Astrocyte (in vitro differentiated cells and primary cell): ENCODE data around the gene TAF5L. TPM values are rescaled to one million over a fixed set of nuclear protein-coding genes. Genes with fewer than 3 reads are reported as not detected.

Source experiments
- DNase-seq: peaks from one replicate; pipeline ENCODE4 v3.0.0-alpha.2; 2010; ENCODE audit warnings: low read depth
- FAIRE-seq: peaks from 2 replicates; lab custom pipeline; 2011; peaks lifted over from hg19 to GRCh38; lab: Jason Lieb, UNC
- H2AFZ ChIP-seq: 2 replicates; pipeline ENCODE4 v1.6.0; 2012; ENCODE audit warnings: low read depth, low read length, inconsistent platforms
- H3K27ac ChIP-seq: 2 replicates; pipeline ENCODE4 v1.5.1; 2011; ENCODE audit warnings: low read depth, low read length, inconsistent platforms
- H3K27me3 ChIP-seq: 2 replicates; pipeline ENCODE4 v1.6.0; 2011; ENCODE audit warnings: low read length, inconsistent platforms; ENCODE audit not compliant: insufficient read depth
- H3K36me3 ChIP-seq: 2 replicates; pipeline ENCODE4 v1.5.1; 2011; ENCODE audit warnings: low read length, inconsistent platforms; ENCODE audit not compliant: insufficient read depth
- H3K4me1 ChIP-seq: 2 replicates; pipeline ENCODE4 v1.5.1; 2011; ENCODE audit warnings: low read length, inconsistent platforms; ENCODE audit not compliant: insufficient read depth
- H3K4me2 ChIP-seq: 2 replicates; pipeline ENCODE4 v1.6.0; 2012; ENCODE audit warnings: low read length, inconsistent platforms
- H3K4me3 ChIP-seq: 2 replicates; pipeline ENCODE4 v1.5.1; 2011; ENCODE audit warnings: low read depth, mild to moderate bottlenecking, low read length, inconsistent platforms; ENCODE audit not compliant: insufficient read depth
- H3K79me2 ChIP-seq: 2 replicates; pipeline ENCODE4 v1.6.0; 2012; ENCODE audit warnings: mild to moderate bottlenecking, low read length, inconsistent platforms; ENCODE audit not compliant: insufficient read depth
- H3K9ac ChIP-seq: 2 replicates; pipeline ENCODE4 v1.6.0; 2012; ENCODE audit warnings: mild to moderate bottlenecking, low read length, inconsistent platforms
- H3K9me3 ChIP-seq: 2 replicates; pipeline ENCODE4 v1.5.1; 2012; ENCODE audit warnings: low read depth, mild to moderate bottlenecking, low read length, inconsistent platforms; ENCODE audit not compliant: insufficient read depth
- H4K20me1 ChIP-seq: 2 replicates; pipeline ENCODE4 v1.6.0; 2012; ENCODE audit warnings: low read length, inconsistent platforms; ENCODE audit not compliant: insufficient read depth
- H3K27ac Mint-ChIP-seq: one replicate; pipeline ENCODE4 v1.8.0; 2021; ENCODE audit warnings: mild to moderate bottlenecking, mixed read lengths; ENCODE audit not compliant: unreplicated experiment
- H3K27me3 Mint-ChIP-seq: one replicate; pipeline ENCODE4 v1.8.0; 2021; ENCODE audit warnings: low read depth, mixed read lengths; ENCODE audit not compliant: unreplicated experiment
- H3K36me3 Mint-ChIP-seq: one replicate; pipeline ENCODE4 v1.8.0; 2021; ENCODE audit warnings: low read depth, mixed read lengths; ENCODE audit not compliant: unreplicated experiment
- H3K4me1 Mint-ChIP-seq: one replicate; pipeline ENCODE4 v1.8.0; 2021; ENCODE audit warnings: low read depth, mixed read lengths; ENCODE audit not compliant: unreplicated experiment
- H3K4me3 Mint-ChIP-seq: one replicate; pipeline ENCODE4 v1.8.0; 2021; ENCODE audit warnings: mild to moderate bottlenecking, moderate library complexity, mixed read lengths; ENCODE audit not compliant: unreplicated experiment
- H3K9me3 Mint-ChIP-seq: one replicate; pipeline ENCODE4 v1.8.0; 2021; ENCODE audit warnings: mild to moderate bottlenecking, mixed read lengths; ENCODE audit not compliant: unreplicated experiment
- CTCF ChIP-seq: IDR thresholded peaks from 2 replicates; pipeline ENCODE4 v1.5.1; 2011; ENCODE audit warnings: low read depth, mild to moderate bottlenecking, inconsistent platforms, low read length, moderate library complexity; ENCODE audit not compliant: insufficient read depth
- EZH2 ChIP-seq: IDR thresholded peaks from 2 replicates; pipeline ENCODE4 v1.6.1; 2012; ENCODE audit warnings: mild to moderate bottlenecking, low read length, inconsistent platforms; ENCODE audit not compliant: insufficient read depth
- total RNA-seq: library from RNA; stranded (reverse); gene quantifications from 2 replicates; pipeline ENCODE4 v1.2.1, GENCODE V29; 2021

TAF5L gene
- total RNA-seq, 1 donor from 2014 or later, result 23.5 TPM

- Histone ChIP-seq H3K27ac (no peak overlapping the region), H3K4me2 (no peak overlapping the region), H3K79me2 (no peaks in the 10 kb centered on the region), H3K4me1 (peaks cover 7% of the 10 kb centered on the region), H3K9ac (no peak overlapping the region), H3K9me3 (no peaks in the 10 kb centered on the region), H3K36me3 (no peaks in the 10 kb centered on the region), H3K27me3 (peaks cover 5% of the 10 kb centered on the region), H2AFZ (no peak overlapping the region), H3K4me3 (no peak overlapping the region), H4K20me1 (no peaks in the 10 kb centered on the region)
- peaks cover 9% of the 10 kb centered on the region for H3K4me1 Mint-ChIP-seq
- no peak overlapping the region for H3K27ac Mint-ChIP-seq
- FAIRE-seq (no peak), DNase-seq (no peak)
- H3K27me3 Mint-ChIP-seq, result no peaks in the 10 kb centered on the region
- peaks cover 3% of the 10 kb centered on the region for H3K9me3 Mint-ChIP-seq
- TF ChIP-seq EZH2, result no peak
- TF ChIP-seq CTCF, result no peak
- no peak overlapping the region for H3K4me3 Mint-ChIP-seq
- H3K36me3 Mint-ChIP-seq, result no peaks in the 10 kb centered on the region
Observed at GRCh38 chr1:229574679-229575442, 51.1 kb downstream of the TAF5L start.

- Histone ChIP-seq H3K4me2 (no peak overlapping the region), H4K20me1 (no peaks in the 10 kb centered on the region), H3K36me3 (no peaks in the 10 kb centered on the region), H3K79me2 (no peaks in the 10 kb centered on the region), H3K27me3 (peaks cover 2% of the 10 kb centered on the region), H3K9ac (no peak overlapping the region), H3K4me3 (no peak overlapping the region), H2AFZ (no peak overlapping the region), H3K27ac (no peak overlapping the region), H3K4me1 (no peaks in the 10 kb centered on the region), H3K9me3 (no peaks in the 10 kb centered on the region)
- TF ChIP-seq CTCF, result no peak
- no peak for TF ChIP-seq EZH2
- peaks cover 3% of the 10 kb centered on the region for H3K9me3 Mint-ChIP-seq
- H3K27me3 Mint-ChIP-seq, result no peaks in the 10 kb centered on the region
- no peak overlapping the region for H3K27ac Mint-ChIP-seq
- no peak for FAIRE-seq
- no peaks in the 10 kb centered on the region for H3K36me3 Mint-ChIP-seq
- H3K4me1 Mint-ChIP-seq, result no peaks in the 10 kb centered on the region
- H3K4me3 Mint-ChIP-seq, result no peak overlapping the region
- no peak for DNase-seq
Observed at GRCh38 chr1:229572286-229572685, 53.6 kb downstream of the TAF5L start.

GRCh38 chr1:229570891-229571516, 54.9 kb downstream of the TAF5L start:
- no peak for TF ChIP-seq CTCF
- TF ChIP-seq EZH2, result no peak
- FAIRE-seq, result no peak
- Histone ChIP-seq H3K4me1 (no peaks in the 10 kb centered on the region), H3K36me3 (no peaks in the 10 kb centered on the region), H3K9ac (no peak overlapping the region), H3K9me3 (no peaks in the 10 kb centered on the region), H4K20me1 (no peaks in the 10 kb centered on the region), H3K4me2 (no peak overlapping the region), H3K4me3 (no peak overlapping the region), H3K27me3 (peaks cover 2% of the 10 kb centered on the region), H3K27ac (no peak overlapping the region), H3K79me2 (no peaks in the 10 kb centered on the region), H2AFZ (no peak overlapping the region)
- Mint-ChIP-seq H3K4me3 (no peak overlapping the region), H3K36me3 (no peaks in the 10 kb centered on the region), H3K9me3 (peaks cover 3% of the 10 kb centered on the region), H3K4me1 (no peaks in the 10 kb centered on the region), H3K27me3 (no peaks in the 10 kb centered on the region), H3K27ac (no peak overlapping the region)
- no peak for DNase-seq
